SU-DHL-6 (cell line): ENCODE measurements around the gene ABTB2.

ENCODE experiments used
- CTCF ChIP-seq: fragments of 200-600 bp; sonication (generic); IDR thresholded peaks from one replicate; pipeline ENCODE4 v1.5.1; 2017; ENCODE audit warnings: antibody characterized with exemption, mild to moderate bottlenecking, low read length, moderate library complexity; ENCODE audit not compliant: insufficient read depth, poor library complexity, severe bottlenecking
- EZH2phosphoT487 ChIP-seq: fragments of 200-600 bp; sonication (generic), shearing (Covaris generic); conservative IDR thresholded peaks from 2 replicates; pipeline ENCODE4 v1.6.1; 2018; ENCODE audit warnings: mild to moderate bottlenecking, antibody characterized with exemption, low read length, moderate library complexity, mixed read lengths

DNA sequence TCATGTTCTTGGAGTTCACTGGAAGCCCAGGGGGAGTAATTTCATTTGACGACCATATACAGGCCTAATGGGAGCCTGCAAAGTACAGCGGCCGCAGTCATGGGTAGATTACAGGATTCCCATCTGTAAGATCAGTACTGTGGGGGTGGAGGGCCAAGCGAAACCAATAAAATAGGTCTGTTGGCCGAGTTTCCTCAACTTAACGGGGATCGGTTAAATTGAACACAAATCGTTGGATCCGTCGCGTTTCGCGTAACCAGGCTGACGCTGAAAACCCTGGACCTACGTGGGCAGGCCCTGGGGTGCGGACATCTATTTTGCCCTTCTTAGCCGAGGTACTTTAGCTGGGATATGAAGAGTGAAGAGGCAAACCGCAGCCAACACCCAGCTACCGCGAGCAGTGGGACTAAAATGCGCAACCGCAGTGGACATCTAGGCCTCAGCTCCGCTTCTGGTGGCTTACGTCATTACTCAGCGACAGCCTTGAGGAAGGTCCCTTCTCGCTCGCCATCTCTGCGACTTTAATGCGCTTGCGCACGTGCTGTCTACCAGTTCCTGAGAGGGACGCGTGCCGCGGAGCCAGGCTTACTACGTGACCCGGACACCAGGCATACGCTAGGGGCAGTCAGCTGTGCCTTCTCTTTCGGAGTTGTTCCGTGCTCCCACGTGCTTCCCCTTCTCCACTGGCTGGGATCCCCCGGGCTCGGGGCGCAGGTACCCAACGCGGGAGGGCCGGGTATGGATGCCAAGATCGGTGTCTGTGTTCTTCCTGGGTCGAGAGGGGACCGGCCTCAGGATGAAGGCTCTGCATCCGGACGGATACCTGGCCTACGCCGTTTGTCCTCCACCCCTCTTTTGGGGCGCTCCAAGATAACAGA, 252.5 kb downstream of the ABTB2 start, which contains the start of gene NAT10:
- TF ChIP-seq CTCF (no peak), EZH2phosphoT487 (no peak)
